HEK293T (cell line): ENCODE results near the gene ECHDC1.

Source experiments
- CTCF ChIA-PET: fragments of 350-600 bp; formaldehyde crosslinking; extraction: SDS; loops from one replicate; lab custom pipeline; 2021; ENCODE audit warnings: antibody characterized with exemption, inconsistent platforms; lab: Yijun Ruan, JAX
- POLR2A ChIA-PET: fragments of 350-600 bp; formaldehyde crosslinking; extraction: SDS; loops from one replicate; lab custom pipeline; 2020; ENCODE audit warnings: antibody characterized with exemption, inconsistent platforms; lab: Yijun Ruan, JAX
- DNase-seq: peaks from one replicate; pipeline ENCODE4 v3.0.0; 2012; ENCODE audit warnings: mixed read lengths; ENCODE audit errors: extremely low spot score
- ARNT ChIP-seq: fragments of 450-650 bp; IDR thresholded peaks from 2 replicates; pipeline ENCODE4 v1.6.1; 2017; ENCODE audit warnings: mild to moderate bottlenecking
- BHLHE40 ChIP-seq: fragments of 450-650 bp; IDR thresholded peaks from 2 replicates; pipeline ENCODE4 v1.6.1; 2016; ENCODE audit warnings: mild to moderate bottlenecking, moderate library complexity, borderline replicate concordance
- CTBP1 ChIP-seq: fragments of 450-650 bp; IDR thresholded peaks from 2 replicates; pipeline ENCODE4 v1.6.1; 2016; ENCODE audit warnings: borderline replicate concordance
- ELF4 ChIP-seq: fragments of 450-650 bp; IDR thresholded peaks from 2 replicates; pipeline ENCODE4 v1.6.1; 2017; ENCODE audit warnings: antibody characterized with exemption
- FOXA1 ChIP-seq: fragments of 450-650 bp; IDR thresholded peaks from 2 replicates; pipeline ENCODE4 v1.6.1; 2016; ENCODE audit warnings: mild to moderate bottlenecking
- FOXK2 ChIP-seq: fragments of 450-650 bp; IDR thresholded peaks from 2 replicates; pipeline ENCODE4 v1.6.1; 2016; ENCODE audit warnings: mild to moderate bottlenecking
- FOXM1 ChIP-seq: fragments of 450-650 bp; IDR thresholded peaks from 2 replicates; pipeline ENCODE4 v1.6.1; 2017; ENCODE audit warnings: mild to moderate bottlenecking, borderline replicate concordance
- HDGF ChIP-seq: fragments of 450-650 bp; IDR thresholded peaks from 2 replicates; pipeline ENCODE4 v1.6.1; 2017; ENCODE audit warnings: antibody characterized with exemption, borderline replicate concordance
- L3MBTL2 ChIP-seq: fragments of 450-650 bp; conservative IDR thresholded peaks from 2 replicates; pipeline ENCODE4 v1.6.1; 2016; ENCODE audit warnings: mild to moderate bottlenecking
- LEF1 ChIP-seq: fragments of 450-650 bp; IDR thresholded peaks from 2 replicates; pipeline ENCODE4 v1.6.1; 2017; ENCODE audit warnings: mild to moderate bottlenecking, borderline replicate concordance
- NFRKB ChIP-seq: fragments of 450-650 bp; IDR thresholded peaks from 2 replicates; pipeline ENCODE4 v1.6.1; 2016; ENCODE audit warnings: mild to moderate bottlenecking, moderate library complexity
- PKNOX1 ChIP-seq: fragments of 450-650 bp; IDR thresholded peaks from 2 replicates; pipeline ENCODE4 v1.6.1; 2016
- SP1 ChIP-seq: fragments of 450-650 bp; IDR thresholded peaks from 2 replicates; pipeline ENCODE4 v1.6.1; 2017
- SUZ12 ChIP-seq: fragments of 450-650 bp; IDR thresholded peaks from 2 replicates; pipeline ENCODE4 v1.6.1; 2016; ENCODE audit warnings: mild to moderate bottlenecking
- TARDBP ChIP-seq: fragments of 450-650 bp; IDR thresholded peaks from 2 replicates; pipeline ENCODE4 v1.6.1; 2016
- ZNF384 ChIP-seq: fragments of 450-650 bp; IDR thresholded peaks from 2 replicates; pipeline ENCODE4 v1.6.1; 2016

The ECHDC1 gene

GRCh38 chr6:127262896-127263295, 80.5 kb downstream of the ECHDC1 start:
- ChIA-PET CTCF (interaction anchor here (0.6 kb wide), 1 partner anchor 9 kb away, joined by 4 read pairs; no protein-coding TSS in a partner anchor), POLR2A (no interaction called here)
- DNase-seq = no peak
- TF ChIP-seq PKNOX1 = no peak
- TF ChIP-seq ZNF384 = no peak
- TF ChIP-seq FOXM1 = no peak
- TF ChIP-seq ELF4 = no peak
- no peak for TF ChIP-seq FOXK2
- no peak for TF ChIP-seq BHLHE40
- no peak for TF ChIP-seq FOXA1
- no peak for TF ChIP-seq L3MBTL2
- TF ChIP-seq CTBP1 = no peak
- TF ChIP-seq SP1 = no peak
- no peak for TF ChIP-seq HDGF
- TF ChIP-seq TARDBP = no peak
- TF ChIP-seq ARNT = no peak
- TF ChIP-seq LEF1 = no peak
- TF ChIP-seq NFRKB = no peak
- no peak for TF ChIP-seq SUZ12

DNA sequence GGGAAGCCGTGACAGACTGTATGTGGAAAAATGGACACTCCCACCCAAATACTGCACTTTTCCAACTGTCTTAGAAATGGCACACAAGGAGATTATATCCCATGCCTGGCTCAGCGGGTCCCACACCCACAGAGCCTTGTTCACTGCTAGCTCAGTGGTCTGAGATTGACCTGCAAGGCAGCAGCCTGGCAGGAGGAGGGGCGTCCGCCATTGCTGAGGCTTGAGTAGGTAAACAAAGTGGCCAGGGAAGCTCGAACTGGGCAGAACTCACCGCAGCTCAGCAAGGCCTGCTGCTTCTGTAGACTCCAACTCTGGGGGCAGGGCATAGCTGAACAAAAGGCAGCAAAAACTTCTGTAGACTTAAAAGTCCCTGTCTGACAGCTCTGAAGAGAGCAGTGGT, 88.1 kb downstream of the ECHDC1 start:
- ChIA-PET POLR2A (interaction anchor here (2.3 kb wide), 1 partner anchor 11 kb away, joined by 9 read pairs; the partner anchor contains the start of gene RNF146), CTCF (no interaction called here)
- TF ChIP-seq LEF1 = no peak
- TF ChIP-seq ELF4 = no peak
- no peak for TF ChIP-seq BHLHE40
- TF ChIP-seq FOXM1 = no peak
- TF ChIP-seq TARDBP = no peak
- TF ChIP-seq CTBP1 = no peak
- no peak for TF ChIP-seq HDGF
- no peak for TF ChIP-seq ZNF384

GRCh38 chr6:127249621-127250020, 93.8 kb downstream of the ECHDC1 start:
- POLR2A ChIA-PET = no interaction called here
- no peak for DNase-seq
- TF ChIP-seq BHLHE40 (no peak), NFRKB (no peak), FOXM1 (no peak), LEF1 (no peak), ZNF384 (no peak), SP1 (no peak), SUZ12 (no peak), HDGF (no peak), FOXA1 (no peak), TARDBP (no peak), PKNOX1 (no peak), ELF4 (no peak), L3MBTL2 (no peak)
- CTCF ChIA-PET = no interaction called here

More for the DNA sequence above, 88.1 kb downstream of the ECHDC1 start:
- no peak for DNase-seq

GRCh38 chr6:127247114-127248096, 96.0 kb downstream of the ECHDC1 start:
- CTCF ChIA-PET = no interaction called here
- POLR2A ChIA-PET = no interaction called here

DNA sequence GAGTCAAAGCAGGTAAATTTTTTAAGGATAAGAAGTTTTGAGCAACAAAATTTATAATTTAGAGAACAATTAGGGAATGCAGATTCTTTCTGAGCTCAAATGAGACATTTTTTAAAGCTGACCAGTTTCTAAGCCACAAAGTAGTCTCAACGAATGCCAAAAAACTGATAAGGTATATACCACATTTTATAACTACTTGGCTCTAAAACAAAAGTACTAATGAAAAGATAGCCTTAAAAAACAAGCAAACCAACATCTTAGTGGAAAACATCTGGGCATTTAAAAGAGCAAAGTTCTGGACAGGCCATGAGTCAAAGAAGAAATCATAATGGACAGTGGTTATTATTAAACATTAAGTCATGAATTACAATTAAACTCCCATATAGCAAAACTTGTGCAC, 99.9 kb downstream of the ECHDC1 start:
- ChIA-PET POLR2A (no interaction called here), CTCF (no interaction called here)
- no peak for DNase-seq
- TF ChIP-seq SUZ12 = no peak
- no peak for TF ChIP-seq SP1
- no peak for TF ChIP-seq L3MBTL2
- TF ChIP-seq TARDBP = no peak
- TF ChIP-seq FOXA1 = no peak
- no peak for TF ChIP-seq ELF4
- no peak for TF ChIP-seq CTBP1
- TF ChIP-seq NFRKB = no peak
- no peak for TF ChIP-seq ARNT
- TF ChIP-seq BHLHE40 = no peak
- no peak for TF ChIP-seq FOXM1
- no peak for TF ChIP-seq ZNF384
- TF ChIP-seq PKNOX1 = no peak
- no peak for TF ChIP-seq HDGF
- no peak for TF ChIP-seq LEF1
- TF ChIP-seq FOXK2 = no peak

More at GRCh38 chr6:127247114-127248096, 96.0 kb downstream of the ECHDC1 start:
- TF ChIP-seq CTBP1 (no peak), FOXK2 (no peak), LEF1 (no peak), ZNF384 (no peak), BHLHE40 (no peak), SP1 (no peak), SUZ12 (no peak)
- no peak for DNase-seq
